GM10266 (cell line): ENCODE data around the gene IL12RB1.
A peak's percentile ranks its signal among the peaks of the same experiment; 100 is the strongest.

Source experiments
- DNase-seq: peaks from one replicate; pipeline ENCODE4 v3.0.0; 2012; ENCODE audit errors: extremely low spot score
- CTCF ChIP-seq: IDR thresholded peaks from 2 replicates; pipeline ENCODE4 v1.5.1; 2012; ENCODE audit warnings: mild to moderate bottlenecking, low read depth; ENCODE audit not compliant: control insufficient read depth, insufficient read depth; ENCODE audit errors: missing control alignments

IL12RB1 gene

GRCh38 chr19:18053576-18054219 lies 33.0 kb downstream of the IL12RB1 start:
- no peak for DNase-seq
- no peak for TF ChIP-seq CTCF

- no peak for TF ChIP-seq CTCF
- no peak for DNase-seq
Observed at GRCh38 chr19:18051887-18052286, 34.8 kb downstream of the IL12RB1 start.

GRCh38 chr19:18049385-18049784 lies 37.3 kb downstream of the IL12RB1 start:
- no peak for DNase-seq
- no peak for TF ChIP-seq CTCF

GRCh38 chr19:18046059-18046718 lies 40.5 kb downstream of the IL12RB1 start:
- no peak for TF ChIP-seq CTCF
- no peak for DNase-seq

GRCh38 chr19:18045307-18046050 lies 41.3 kb downstream of the IL12RB1 start:
- no peak for DNase-seq

GRCh38 chr19:18044825-18045304 lies 41.9 kb downstream of the IL12RB1 start:
- peak; percentile 90 for DNase-seq
- TF ChIP-seq CTCF, result no peak

More at GRCh38 chr19:18045307-18046050, 41.3 kb downstream of the IL12RB1 start:
- TF ChIP-seq CTCF, result no peak
